ENCODE data around the gene TBL3. TPM values are rescaled to one million over a fixed set of nuclear protein-coding genes. Genes with fewer than 3 reads are reported as not detected.

Gene TBL3
- total RNA-seq, 1 experiment from 2014 or later, result 26.8 TPM

DNA sequence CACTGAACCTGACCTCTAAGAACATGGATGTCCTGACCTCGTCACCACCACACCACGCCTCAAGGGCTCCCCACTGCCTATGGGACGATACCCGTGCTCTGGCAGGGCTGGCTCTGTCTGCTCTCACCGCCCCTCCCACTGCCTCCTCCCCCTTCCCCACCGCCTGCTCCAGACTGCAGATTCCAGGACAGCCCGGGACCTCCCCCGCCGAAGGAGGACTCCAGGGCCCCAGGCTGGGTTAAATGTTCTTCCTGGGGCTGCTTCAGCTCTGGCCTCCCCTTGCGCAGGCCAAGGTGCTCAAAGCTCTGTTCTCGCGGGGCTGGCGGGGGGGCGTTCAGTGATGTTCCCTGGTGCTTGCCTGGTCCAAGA is 50.9 kb downstream of the TBL3 start:
- no TSS peak for BruUV-seq (replicated peaks)
- Mint-ChIP-seq H3K36me3 (ENCODE audit: insufficient read depth, unreplicated experiment) (peaks cover 7% of the 10 kb centered on the region), H3K4me3 (ENCODE audit: unreplicated experiment) (peak overlapping the region; percentile 18), H3K27ac (ENCODE audit: low read depth, unreplicated experiment) (peak overlapping the region; percentile 11), H3K27me3 (ENCODE audit: insufficient read depth, unreplicated experiment) (no peaks in the 10 kb centered on the region), H3K9me3 (ENCODE audit: unreplicated experiment) (no peaks in the 10 kb centered on the region), H3K4me1 (ENCODE audit: insufficient read depth, unreplicated experiment) (peaks cover 9% of the 10 kb centered on the region)
- no peak for DNase-seq (ENCODE audit: unreplicated experiment)
- TF ChIP-seq, protein P1, sequence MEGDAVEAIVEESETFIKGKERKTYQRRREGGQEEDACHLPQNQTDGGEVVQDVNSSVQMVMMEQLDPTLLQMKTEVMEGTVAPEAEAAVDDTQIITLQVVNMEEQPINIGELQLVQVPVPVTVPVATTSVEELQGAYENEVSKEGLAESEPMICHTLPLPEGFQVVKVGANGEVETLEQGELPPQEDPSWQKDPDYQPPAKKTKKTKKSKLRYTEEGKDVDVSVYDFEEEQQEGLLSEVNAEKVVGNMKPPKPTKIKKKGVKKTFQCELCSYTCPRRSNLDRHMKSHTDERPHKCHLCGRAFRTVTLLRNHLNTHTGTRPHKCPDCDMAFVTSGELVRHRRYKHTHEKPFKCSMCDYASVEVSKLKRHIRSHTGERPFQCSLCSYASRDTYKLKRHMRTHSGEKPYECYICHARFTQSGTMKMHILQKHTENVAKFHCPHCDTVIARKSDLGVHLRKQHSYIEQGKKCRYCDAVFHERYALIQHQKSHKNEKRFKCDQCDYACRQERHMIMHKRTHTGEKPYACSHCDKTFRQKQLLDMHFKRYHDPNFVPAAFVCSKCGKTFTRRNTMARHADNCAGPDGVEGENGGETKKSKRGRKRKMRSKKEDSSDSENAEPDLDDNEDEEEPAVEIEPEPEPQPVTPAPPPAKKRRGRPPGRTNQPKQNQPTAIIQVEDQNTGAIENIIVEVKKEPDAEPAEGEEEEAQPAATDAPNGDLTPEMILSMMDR (IDR thresholded peaks at IDR 0.05; ENCODE audit: unreplicated experiment), result no peak
- ChIA-PET CTCF (interaction anchor here (0.5 to 1.7 kb wide), 16 partner anchors 9 to 187 kb away, joined by 3 to 19 read pairs (median 4); partner anchors contain the start of genes NTHL1, TSC2 and ZNF598), POLR2A (interaction anchor here (0.6 to 2.1 kb wide), 10 partner anchors 15 to 133 kb away, joined by 3 to 8 read pairs (median 4); partner anchors contain the start of genes NOXO1, NTHL1, TBL3 and TRAF7)
- intact Hi-C loops (cut with micrococcal nuclease), result loop anchor here (2.0 kb wide), 2 partner anchors 34 to 118 kb away; no protein-coding TSS in a partner anchor

DNA sequence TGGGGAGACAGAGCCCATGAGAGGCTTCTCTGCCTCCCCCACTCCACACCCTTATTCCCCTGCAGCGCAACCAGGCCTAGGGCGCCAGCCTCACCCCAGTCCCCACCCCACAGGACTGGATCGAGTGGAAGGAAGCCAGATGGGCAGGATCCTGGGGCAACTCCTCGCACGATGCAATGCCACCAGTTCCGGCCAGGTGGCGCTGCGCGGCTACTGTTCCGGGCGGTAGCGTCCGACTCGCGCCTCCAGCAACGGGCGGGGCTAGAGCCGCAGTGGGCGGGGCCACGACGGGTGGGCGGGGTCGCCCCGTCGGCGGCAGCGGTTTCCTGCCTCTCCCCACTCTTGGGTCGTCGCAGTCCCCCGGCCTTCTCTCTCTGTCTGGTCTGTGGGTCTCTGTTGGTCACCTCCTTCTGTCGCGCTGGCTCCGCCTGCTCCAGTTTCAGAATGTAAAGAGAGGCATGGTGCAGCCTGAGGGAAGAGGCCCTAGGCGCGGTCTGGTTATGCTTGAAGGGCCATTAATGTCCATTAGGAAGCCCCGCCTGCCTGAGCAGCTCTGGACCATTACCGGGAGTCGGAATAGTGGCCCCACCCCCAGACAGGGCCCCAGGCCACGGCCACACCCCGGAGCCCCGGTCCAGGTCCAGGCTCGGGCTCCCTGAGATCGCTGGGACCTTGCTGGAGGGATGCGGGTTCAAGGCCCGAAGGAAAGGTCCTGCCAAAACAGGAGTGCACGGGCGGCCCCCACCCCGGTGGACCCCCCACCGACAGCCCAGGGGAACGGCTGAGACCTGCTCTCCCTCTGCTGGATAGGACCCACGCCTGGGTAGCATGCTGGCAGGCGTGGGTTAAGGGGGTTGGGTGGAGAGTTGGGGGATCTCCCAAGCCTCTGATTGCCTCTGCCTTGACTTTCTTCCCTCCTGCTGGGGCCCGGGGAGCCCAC is 51.5 kb downstream of the TBL3 start:
- CTCF ChIA-PET, result interaction anchor here (0.6 to 1.7 kb wide), 17 partner anchors 10 to 182 kb away, joined by 3 to 19 read pairs (median 4); partner anchors contain the start of genes NTHL1, TSC2 and ZNF598
- peak; percentile 88 for DNase-seq (ENCODE audit: unreplicated experiment)
- H3K27ac Mint-ChIP-seq (ENCODE audit: low read depth, unreplicated experiment), result peak overlapping the region; percentile 11
- BruUV-seq (replicated peaks), result no TSS peak
- H3K9me3 Mint-ChIP-seq (ENCODE audit: unreplicated experiment), result no peaks in the 10 kb centered on the region
- intact Hi-C loops (cut with micrococcal nuclease), result loop anchor here (2.0 kb wide), 2 partner anchors 33 to 117 kb away; no protein-coding TSS in a partner anchor
- peaks cover 7% of the 10 kb centered on the region for H3K36me3 Mint-ChIP-seq (ENCODE audit: insufficient read depth, unreplicated experiment)
- TF ChIP-seq, protein P1 (IDR thresholded peaks at IDR 0.05; ENCODE audit: unreplicated experiment), result peak; percentile 96
- peak overlapping the region; percentile 18 for H3K4me3 Mint-ChIP-seq (ENCODE audit: unreplicated experiment)
- no peaks in the 10 kb centered on the region for H3K27me3 Mint-ChIP-seq (ENCODE audit: insufficient read depth, unreplicated experiment)
- H3K4me1 Mint-ChIP-seq (ENCODE audit: insufficient read depth, unreplicated experiment), result peaks cover 9% of the 10 kb centered on the region
- POLR2A ChIA-PET, result interaction anchor here (0.6 to 2.1 kb wide), 9 partner anchors 16 to 132 kb away, joined by 3 to 8 read pairs (median 4); partner anchors contain the start of genes NOXO1, NTHL1, TRAF7 and TSC2

DNA sequence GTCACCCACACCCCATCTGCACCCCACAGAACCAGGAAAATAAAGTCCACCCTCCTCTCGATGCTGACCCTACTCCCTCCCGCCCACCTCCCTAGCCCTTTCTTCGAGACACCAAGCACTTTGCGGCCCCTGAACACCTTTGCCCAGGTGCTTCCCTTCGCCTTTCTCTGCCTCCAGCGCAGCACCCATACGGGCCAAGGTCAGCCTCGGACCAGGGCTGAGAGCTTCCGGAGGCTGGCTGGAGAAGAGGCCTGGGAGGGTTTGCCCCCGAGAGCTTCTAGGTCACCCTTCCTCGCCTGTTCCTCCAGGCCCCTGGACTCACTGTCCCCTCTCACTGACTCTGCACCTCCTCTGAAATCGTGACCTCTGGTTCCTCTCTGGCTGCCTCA is 52.2 kb downstream of the TBL3 start:
- Mint-ChIP-seq H3K9me3 (ENCODE audit: unreplicated experiment) (no peaks in the 10 kb centered on the region), H3K27me3 (ENCODE audit: insufficient read depth, unreplicated experiment) (no peaks in the 10 kb centered on the region), H3K4me3 (ENCODE audit: unreplicated experiment) (peak overlapping the region; percentile 61), H3K27ac (ENCODE audit: low read depth, unreplicated experiment) (no peak overlapping the region), H3K36me3 (ENCODE audit: insufficient read depth, unreplicated experiment) (peaks cover 7% of the 10 kb centered on the region), H3K4me1 (ENCODE audit: insufficient read depth, unreplicated experiment) (peaks cover 9% of the 10 kb centered on the region)
- no TSS peak for BruUV-seq (replicated peaks)
- TF ChIP-seq, protein P1 (IDR thresholded peaks at IDR 0.05; ENCODE audit: unreplicated experiment), result no peak
- POLR2A ChIA-PET, result interaction anchor here (2.1 kb wide), 1 partner anchor 24 kb away, joined by 8 read pairs; the partner anchor contains the start of genes NTHL1 and TSC2
- CTCF ChIA-PET, result interaction anchor here (0.6 to 1.4 kb wide), 8 partner anchors 22 to 182 kb away, joined by 3 to 6 read pairs (median 4); partner anchors contain the start of gene TSC2
- no peak for DNase-seq (ENCODE audit: unreplicated experiment)
- intact Hi-C loops (cut with micrococcal nuclease), result no loop called here

DNA sequence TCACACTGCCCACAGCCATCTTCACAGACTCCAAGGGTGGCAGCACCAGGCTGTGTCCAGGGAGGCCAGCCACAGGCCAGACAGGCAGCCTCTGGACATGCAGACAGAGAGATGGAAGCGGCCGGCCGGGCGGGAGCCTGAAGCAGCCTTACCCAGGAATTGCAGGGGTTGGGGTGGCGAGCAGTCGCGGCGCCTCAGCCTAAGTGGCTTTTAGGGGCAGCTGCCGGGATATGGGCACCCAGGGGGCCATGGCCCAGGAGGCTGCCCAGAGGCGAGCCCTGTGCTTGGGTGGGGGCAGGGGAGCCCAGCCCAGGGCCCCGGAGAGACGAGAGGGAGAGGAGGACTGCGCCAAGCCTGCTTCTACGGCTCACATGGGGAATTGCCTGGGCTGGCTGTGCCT is 53.4 kb downstream of the TBL3 start:
- no TSS peak for BruUV-seq (replicated peaks)
- DNase-seq (ENCODE audit: unreplicated experiment), result no peak
- Mint-ChIP-seq H3K36me3 (ENCODE audit: insufficient read depth, unreplicated experiment) (peaks cover 7% of the 10 kb centered on the region), H3K4me3 (ENCODE audit: unreplicated experiment) (peak overlapping the region; percentile 54), H3K27ac (ENCODE audit: low read depth, unreplicated experiment) (no peak overlapping the region), H3K9me3 (ENCODE audit: unreplicated experiment) (no peaks in the 10 kb centered on the region), H3K27me3 (ENCODE audit: insufficient read depth, unreplicated experiment) (no peaks in the 10 kb centered on the region), H3K4me1 (ENCODE audit: insufficient read depth, unreplicated experiment) (peaks cover 9% of the 10 kb centered on the region)
- intact Hi-C loops (cut with micrococcal nuclease), result no loop called here
- TF ChIP-seq, protein P1 (IDR thresholded peaks at IDR 0.05; ENCODE audit: unreplicated experiment), result no peak
- POLR2A ChIA-PET, result interaction anchor here (0.6 to 1.0 kb wide), 2 partner anchors 10 to 116 kb away, joined by 3 read pairs; no protein-coding TSS in a partner anchor
- CTCF ChIA-PET, result interaction anchor here (0.6 to 2.0 kb wide), 4 partner anchors 21 to 128 kb away, joined by 3 to 9 read pairs (median 5); partner anchors contain the start of genes NTHL1 and TSC2

Measured in MCF 10A (cell line).